Thyroid gland (tissue), 4 donors: ENCODE measurements around the gene POLN. TPM values are rescaled to one million over a fixed set of nuclear protein-coding genes. Genes with fewer than 3 reads are reported as not detected.

Experiments used
- DNase-seq, 2 donors: peaks; one replicate each; pipeline ENCODE4 v3.0.0-alpha.2; 2019
- H3K27ac ChIP-seq, 3 donors: fragments of 200-600 bp; sonication (generic); 1 replicate in 2 of 3; 2 replicates in 1 of 3; pipeline ENCODE4 v1.5.1; 2016 to 2019; ENCODE audit warnings: mild to moderate bottlenecking in 1 of 3, moderate library complexity in 1 of 3
- H3K27me3 ChIP-seq: fragments of 200-600 bp; sonication (generic); one replicate; pipeline ENCODE4 v1.5.1; 2019
- H3K36me3 ChIP-seq, 2 donors: fragments of 200-600 bp; sonication (generic); one replicate each; pipeline ENCODE4 v1.5.1; 2016 to 2019
- H3K4me1 ChIP-seq, 2 donors: fragments of 200-600 bp; sonication (generic); one replicate each; pipeline ENCODE4 v1.5.1; 2017 to 2019
- H3K4me3 ChIP-seq, 3 donors: fragments of 200-600 bp; sonication (generic); replicated peaks in 1 of 3; 1 replicate in 2 of 3; 2 replicates in 1 of 3; pipeline ENCODE4 v1.5.1; 2016; ENCODE audit warnings: mild to moderate bottlenecking in 1 of 3
- H3K9me3 ChIP-seq: fragments of 200-600 bp; sonication (generic); one replicate; pipeline ENCODE4 v1.5.1; 2017
- CTCF ChIP-seq, 6 experiments: fragments of 200-600 bp in 3 of 6; fragments of 450-650 bp in 3 of 6; sonication (generic) in 3 of 6; IDR thresholded peaks; one replicate each; pipeline ENCODE4 v1.5.1; 2016 to 2019; ENCODE audit warnings: antibody characterized with exemption in 6 of 6, mild to moderate bottlenecking in 2 of 6, inconsistent platforms in 1 of 6, moderate library complexity in 1 of 6
- POLR2A ChIP-seq, 2 donors: fragments of 450-650 bp; IDR thresholded peaks; one replicate each; pipeline ENCODE4 v1.6.1; 2017; ENCODE audit warnings: antibody characterized with exemption in 2 of 2, mild to moderate bottlenecking in 2 of 2, moderate library complexity in 1 of 2
- WGBS, 2 donors: methylation state at CpG; one replicate each; pipeline ENCODE4 v1.1.5; 2017; 5-methylcytosine and 5-hydroxymethylcytosine counted together
- intact Hi-C: fragments of 100-400 bp; cut with DNase I; formaldehyde crosslinking; loops from one replicate; pipeline ENCODE4 v1.15.1; 2023
- total RNA-seq, 4 donors: library from RNA; depleted of rRNA; stranded (reverse); fragments of >200 nt; gene quantifications; one replicate each; pipeline ENCODE4 v1.2.3, GENCODE V29; 2016

POLN gene
- total RNA-seq, 4 donors from 2014 or later: 1.5 to 5.4 (median 3.0) TPM

GRCh38 chr4:2258091-2259035 is 16.4 kb upstream of the POLN start:
- Histone ChIP-seq H3K27ac (peak overlapping the region in 2 of 3 donors; percentile 91 to 96), H3K4me1 (peaks cover 71 to 74% of the 10 kb centered on the region in 2 donors), H3K27me3 (no peaks in the 10 kb centered on the region), H3K36me3 (peaks cover 11 to 13% of the 10 kb centered on the region in 2 donors), H3K4me3 (no peak overlapping the region), H3K9me3 (no peaks in the 10 kb centered on the region)
- WGBS, 2 donors: 80 to 91% methylated on average over 1 to 7 of the region's 18 CpGs
- TF ChIP-seq CTCF (IDR thresholded peaks at IDR 0.05) (no peak), POLR2A (IDR thresholded peaks at IDR 0.05) (no peak)
- peak in 1 of 2 donors; percentile 3 for DNase-seq
- intact Hi-C loops: no loop called here

GRCh38 chr4:2257361-2258081 is 15.6 kb upstream of the POLN start:
- peak in 1 of 2 donors; percentile 2 for DNase-seq
- no peak for TF ChIP-seq CTCF (IDR thresholded peaks at IDR 0.05)
- TF ChIP-seq POLR2A (IDR thresholded peaks at IDR 0.05): no peak
- Histone ChIP-seq H3K4me1 (peaks cover 62 to 65% of the 10 kb centered on the region in 2 donors), H3K4me3 (no peak overlapping the region), H3K36me3 (peaks cover 17 to 20% of the 10 kb centered on the region in 2 donors), H3K9me3 (no peaks in the 10 kb centered on the region), H3K27ac (peak overlapping the region; percentile 73 to 96 (median 91)), H3K27me3 (no peaks in the 10 kb centered on the region)
- intact Hi-C loops: no loop called here
- 74 to 90% methylated on average over 4 to 12 of the region's 14 CpGs for WGBS, 2 donors

GRCh38 chr4:2256781-2257191 is 14.9 kb upstream of the POLN start:
- peak; percentile 61 to 62 for DNase-seq
- Histone ChIP-seq H3K27ac (peak overlapping the region; percentile 73 to 96 (median 91)), H3K4me1 (peaks cover 62 to 65% of the 10 kb centered on the region in 2 donors), H3K36me3 (peaks cover 20 to 25% of the 10 kb centered on the region in 2 donors), H3K4me3 (no peak overlapping the region), H3K9me3 (no peaks in the 10 kb centered on the region), H3K27me3 (no peaks in the 10 kb centered on the region)
- intact Hi-C loops: no loop called here
- WGBS, 2 donors: 59 to 62% methylated on average over 7 to 11 of the region's 12 CpGs
- TF ChIP-seq POLR2A (IDR thresholded peaks at IDR 0.05) (no peak), CTCF (IDR thresholded peaks at IDR 0.05) (no peak)

- intact Hi-C loops: no loop called here
- Histone ChIP-seq H3K4me3 (peak overlapping the region in 1 of 3 donors; percentile 3), H3K27me3 (no peaks in the 10 kb centered on the region), H3K4me1 (peaks cover 62 to 65% of the 10 kb centered on the region in 2 donors), H3K9me3 (no peaks in the 10 kb centered on the region), H3K27ac (peak overlapping the region; percentile 73 to 96 (median 91)), H3K36me3 (peaks cover 23 to 30% of the 10 kb centered on the region in 2 donors)
- DNase-seq: peak; percentile 77 to 79
- 33 to 34% methylated on average over 3 to 5 of the region's 8 CpGs for WGBS, 2 donors
- TF ChIP-seq CTCF (IDR thresholded peaks at IDR 0.05) (no peak), POLR2A (IDR thresholded peaks at IDR 0.05) (no peak)
These were observed 14.3 kb upstream of the POLN start for GRCh38 chr4:2256156-2256731.
